WTC11 (cell line): ENCODE data around the gene STARD9. TPM values are rescaled to one million over a fixed set of nuclear protein-coding genes. Genes with fewer than 3 reads are reported as not detected.

Experiments used
- ATAC-seq: fragments of 200-7000 bp; cut with Tn5 transposase; 2 replicates; pipeline ENCODE4 v1.10.0; 2021; ENCODE audit warnings: mild to moderate bottlenecking, moderate library complexity
- CTCF ChIA-PET: fragments of 300-600 bp; sonication (Branson Sonifier 250); formaldehyde crosslinking; loops from one replicate; lab custom pipeline; 2021; ENCODE audit warnings: antibody characterized with exemption; lab: Charles Lee
- POLR2A ChIA-PET: fragments of 350-600 bp; sonication (Branson Sonifier 250); formaldehyde crosslinking; loops from one replicate; lab custom pipeline; 2021; ENCODE audit warnings: antibody characterized with exemption; lab: Charles Lee
- DNase-seq: peaks from one replicate; pipeline ENCODE4 v3.0.0; 2021; ENCODE audit warnings: low spot score
- H3K27ac Mint-ChIP-seq: 2 replicates; pipeline ENCODE4 v1.8.0; 2021; ENCODE audit warnings: mixed read lengths
- H3K27me3 Mint-ChIP-seq: 2 replicates; pipeline ENCODE4 v1.8.0; 2021; ENCODE audit warnings: low read depth, mild to moderate bottlenecking, moderate library complexity, mixed read lengths
- H3K36me3 Mint-ChIP-seq: 2 replicates; pipeline ENCODE4 v1.8.0; 2021; ENCODE audit warnings: mixed read lengths
- H3K4me1 Mint-ChIP-seq: 2 replicates; pipeline ENCODE4 v1.8.0; 2022; ENCODE audit warnings: mixed read lengths
- H3K4me3 Mint-ChIP-seq: 2 replicates; pipeline ENCODE4 v1.8.0; 2021; ENCODE audit warnings: mild to moderate bottlenecking, moderate library complexity, mixed read lengths
- H3K9me3 Mint-ChIP-seq: 2 replicates; pipeline ENCODE4 v1.8.0; 2021; ENCODE audit warnings: mixed read lengths
- AFF4 ChIP-seq: sonication (generic); formaldehyde crosslinking; IDR thresholded peaks from 2 replicates; pipeline ENCODE4 v1.8.1; 2023; ENCODE audit warnings: mild to moderate bottlenecking, missing genetic modification reagents, borderline replicate concordance
- ATF1 ChIP-seq: sonication (generic); formaldehyde crosslinking; IDR thresholded peaks from 2 replicates; pipeline ENCODE4 v1.8.1; 2023; ENCODE audit warnings: mild to moderate bottlenecking, moderate library complexity, missing genetic modification reagents
- CREB1 ChIP-seq: sonication (generic); formaldehyde crosslinking; IDR thresholded peaks from 2 replicates; pipeline ENCODE4 v1.8.0; 2023; ENCODE audit warnings: mild to moderate bottlenecking, missing genetic modification reagents
- CREM ChIP-seq: sonication (generic); formaldehyde crosslinking; IDR thresholded peaks from 2 replicates; pipeline ENCODE4 v1.8.1; 2022; ENCODE audit warnings: mild to moderate bottlenecking, missing genetic modification reagents, moderate library complexity
- E2F4 ChIP-seq: sonication (generic); formaldehyde crosslinking; IDR thresholded peaks from 2 replicates; pipeline ENCODE4 v1.8.1; 2022; ENCODE audit warnings: low read depth, mild to moderate bottlenecking, moderate library complexity, missing genetic modification reagents, borderline replicate concordance
- ETV6 ChIP-seq: sonication (generic); formaldehyde crosslinking; IDR thresholded peaks from 2 replicates; pipeline ENCODE4 v1.8.1; 2022; ENCODE audit warnings: mild to moderate bottlenecking, missing genetic modification reagents
- FOXP4 ChIP-seq: sonication (generic); formaldehyde crosslinking; IDR thresholded peaks from 2 replicates; pipeline ENCODE4 v1.8.0; 2022; ENCODE audit warnings: mild to moderate bottlenecking, missing genetic modification reagents
- HMGA2 ChIP-seq: fragments of 250-450 bp; sonication (Bioruptor Pico); IDR thresholded peaks from 2 replicates; pipeline ENCODE4 v1.4.0; 2021; ENCODE audit warnings: mild to moderate bottlenecking, moderate library complexity
- JAZF1 ChIP-seq: fragments of 250-450 bp; sonication (Bioruptor Pico); IDR thresholded peaks from 2 replicates; pipeline ENCODE4 v1.9.0; 2021; ENCODE audit warnings: moderate library complexity, mild to moderate bottlenecking, inconsistent platforms
- MXD4 ChIP-seq: fragments of 250-450 bp; sonication (Bioruptor Pico); IDR thresholded peaks from 2 replicates; pipeline ENCODE4 v1.8.0; 2021; ENCODE audit warnings: mild to moderate bottlenecking, moderate library complexity, borderline replicate concordance
- NFYB ChIP-seq: sonication (generic); formaldehyde crosslinking; conservative IDR thresholded peaks from 2 replicates; pipeline ENCODE4 v1.8.0; 2022; ENCODE audit warnings: low read depth, missing genetic modification reagents
- NR2C2 ChIP-seq: sonication (generic); formaldehyde crosslinking; IDR thresholded peaks from 2 replicates; pipeline ENCODE4 v1.8.0; 2022; ENCODE audit warnings: mild to moderate bottlenecking, missing genetic modification reagents
- NR3C1 ChIP-seq: sonication (generic); formaldehyde crosslinking; conservative IDR thresholded peaks from 2 replicates; pipeline ENCODE4 v1.8.1; 2023; ENCODE audit warnings: low read depth, mild to moderate bottlenecking, missing genetic modification reagents
- PRRX2 ChIP-seq: fragments of 250-450 bp; sonication (Bioruptor Pico); IDR thresholded peaks from 2 replicates; pipeline ENCODE4 v1.8.0; 2021; ENCODE audit warnings: mild to moderate bottlenecking
- SMAD4 ChIP-seq: sonication (generic); formaldehyde crosslinking; IDR thresholded peaks from 2 replicates; pipeline ENCODE4 v1.8.0; 2022; ENCODE audit warnings: mild to moderate bottlenecking, missing genetic modification reagents
- SOX15 ChIP-seq: fragments of 250-450 bp; sonication (Bioruptor Pico); IDR thresholded peaks from 2 replicates; pipeline ENCODE4 v1.9.0; 2021; ENCODE audit warnings: mild to moderate bottlenecking
- SP1 ChIP-seq: sonication (generic); formaldehyde crosslinking; conservative IDR thresholded peaks from 2 replicates; pipeline ENCODE4 v1.8.1; 2022; ENCODE audit warnings: missing genetic modification reagents
- TEAD1 ChIP-seq: sonication (generic); formaldehyde crosslinking; IDR thresholded peaks from 2 replicates; pipeline ENCODE4 v1.8.0; 2022; ENCODE audit warnings: mild to moderate bottlenecking, missing genetic modification reagents
- TEAD4 ChIP-seq: sonication (generic); formaldehyde crosslinking; IDR thresholded peaks from 2 replicates; pipeline ENCODE4 v1.8.0; 2022; ENCODE audit warnings: mild to moderate bottlenecking, missing genetic modification reagents
- TP53 ChIP-seq: sonication (generic); formaldehyde crosslinking; IDR thresholded peaks from 2 replicates; pipeline ENCODE4 v1.8.1; 2023; ENCODE audit warnings: mild to moderate bottlenecking, missing genetic modification reagents
- ZBTB21 ChIP-seq: sonication (generic); formaldehyde crosslinking; IDR thresholded peaks from 2 replicates; pipeline ENCODE4 v1.8.1; 2023; ENCODE audit warnings: mild to moderate bottlenecking, missing genetic modification reagents, borderline replicate concordance
- ZNF121 ChIP-seq: sonication (generic); formaldehyde crosslinking; IDR thresholded peaks from 2 replicates; pipeline ENCODE4 v1.8.0; 2023; ENCODE audit warnings: missing genetic modification reagents
- ZNF219 ChIP-seq: sonication (generic); formaldehyde crosslinking; IDR thresholded peaks from 2 replicates; pipeline ENCODE4 v1.8.0; 2023; ENCODE audit warnings: missing genetic modification reagents, mild to moderate bottlenecking, borderline replicate concordance
- ZNF425 ChIP-seq: fragments of 250-450 bp; sonication (Bioruptor Pico); conservative IDR thresholded peaks from 2 replicates; pipeline ENCODE4 v1.9.0; 2021; ENCODE audit warnings: mild to moderate bottlenecking
- ZNF512 ChIP-seq: sonication (generic); formaldehyde crosslinking; IDR thresholded peaks from 2 replicates; pipeline ENCODE4 v1.8.1; 2022; ENCODE audit warnings: missing genetic modification reagents, borderline replicate concordance
- ZSCAN18 ChIP-seq: fragments of 250-450 bp; sonication (Bioruptor Pico); IDR thresholded peaks from 2 replicates; pipeline ENCODE4 v2.1.2; 2022; ENCODE audit warnings: mild to moderate bottlenecking, moderate library complexity
- total RNA-seq: library from RNA; stranded (reverse); gene quantifications from 3 replicates; pipeline ENCODE4 v1.2.3, GENCODE V29; 2021

STARD9 gene
- total RNA-seq, 1 experiment from 2014 or later = 5.7 TPM

- Mint-ChIP-seq H3K36me3 (peaks cover 24% of the 10 kb centered on the region), H3K9me3 (no peaks in the 10 kb centered on the region), H3K4me3 (no peak overlapping the region), H3K4me1 (no peaks in the 10 kb centered on the region), H3K27me3 (no peaks in the 10 kb centered on the region), H3K27ac (no peak overlapping the region)
- CTCF ChIA-PET = interaction anchor here (0.6 to 1.5 kb wide), 7 partner anchors 8 to 203 kb away, joined by 3 to 7 read pairs (median 4); no protein-coding TSS in a partner anchor
- POLR2A ChIA-PET = no interaction called here
- DNase-seq = no peak
- TF ChIP-seq SMAD4 (CRISPR knock-in tag) = no peak
- TF ChIP-seq ETV6 (CRISPR knock-in tag) = no peak
- TF ChIP-seq ZNF425 (CRISPR knock-in tag) = no peak
- TF ChIP-seq SP1 (CRISPR knock-in tag) = no peak
- no peak for TF ChIP-seq PRRX2 (CRISPR knock-in tag)
- TF ChIP-seq MXD4 (CRISPR knock-in tag) = no peak
- no peak for TF ChIP-seq TEAD1 (CRISPR knock-in tag)
- no peak for TF ChIP-seq ZBTB21
- TF ChIP-seq HMGA2 = no peak
- TF ChIP-seq ZNF512 (CRISPR knock-in tag) = no peak
- no peak for TF ChIP-seq E2F4
- TF ChIP-seq ZNF121 (CRISPR knock-in tag) = no peak
- TF ChIP-seq CREB1 (CRISPR knock-in tag) = no peak
- no peak for TF ChIP-seq SOX15 (CRISPR knock-in tag)
- no peak for TF ChIP-seq NR3C1
- TF ChIP-seq TP53 (CRISPR knock-in tag) = no peak
- TF ChIP-seq ZNF219 (CRISPR knock-in tag) = no peak
- no peak for TF ChIP-seq FOXP4 (CRISPR knock-in tag)
- no peak for TF ChIP-seq NFYB (CRISPR knock-in tag)
- ATAC-seq = no peak
Observed at GRCh38 chr15:42723068-42723467, 147.7 kb downstream of the STARD9 start.

GRCh38 chr15:42724276-42724675 is 148.9 kb downstream of the STARD9 start:
- peaks cover 9% of the 10 kb centered on the region for H3K4me1 Mint-ChIP-seq
- no peaks in the 10 kb centered on the region for H3K27me3 Mint-ChIP-seq
- no peak overlapping the region for H3K27ac Mint-ChIP-seq
- POLR2A ChIA-PET = no interaction called here
- no peak overlapping the region for H3K4me3 Mint-ChIP-seq
- ATAC-seq (no peak), DNase-seq (no peak)
- no peak for TF ChIP-seq SOX15 (CRISPR knock-in tag)
- TF ChIP-seq ATF1 (CRISPR knock-in tag) = no peak
- TF ChIP-seq TEAD4 (CRISPR knock-in tag) = no peak
- no peak for TF ChIP-seq NR2C2 (CRISPR knock-in tag)
- TF ChIP-seq ZSCAN18 (CRISPR knock-in tag) = no peak
- TF ChIP-seq CREM (CRISPR knock-in tag) = no peak
- TF ChIP-seq AFF4 (CRISPR knock-in tag) = no peak
- TF ChIP-seq JAZF1 (CRISPR knock-in tag) = no peak
- peaks cover 29% of the 10 kb centered on the region for H3K36me3 Mint-ChIP-seq
- CTCF ChIA-PET = no interaction called here
- no peaks in the 10 kb centered on the region for H3K9me3 Mint-ChIP-seq
